OCI-M2 (cell line): ENCODE measurements around the gene SPRTN.

ENCODE experiments used
- DNase-seq: peaks from one replicate; lab custom pipeline; 2025; ENCODE audit not compliant: unreplicated experiment; lab: John Stamatoyannopoulos, UW

Gene SPRTN

GRCh38 chr1:231338270-231339128, at the start of gene SPRTN:
TSS of gene SPRTN (plus strand) at chr1:231338293. CDS start at chr1:231338384, 91 bp downstream.
- DNase-seq, result no peak

DNA sequence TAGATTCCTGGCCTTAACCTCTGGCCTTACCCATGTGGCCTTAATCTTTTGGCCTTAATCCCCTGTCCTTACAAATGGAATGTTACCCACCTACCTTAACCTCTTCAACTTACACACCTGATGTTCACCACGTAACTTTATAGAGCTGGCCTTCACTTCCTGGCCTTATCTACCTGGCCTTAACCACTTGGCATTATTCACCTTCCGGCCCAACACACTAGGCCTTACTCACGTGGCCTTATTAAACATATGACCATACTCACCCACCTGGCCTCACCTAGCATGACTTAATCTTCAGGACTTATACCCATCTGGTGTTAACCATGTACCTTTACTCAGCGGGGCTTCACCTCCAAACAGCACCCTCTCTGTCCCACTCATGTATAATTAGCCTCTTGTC, 42.2 kb upstream of the SPRTN start:
- no peak for DNase-seq

DNA sequence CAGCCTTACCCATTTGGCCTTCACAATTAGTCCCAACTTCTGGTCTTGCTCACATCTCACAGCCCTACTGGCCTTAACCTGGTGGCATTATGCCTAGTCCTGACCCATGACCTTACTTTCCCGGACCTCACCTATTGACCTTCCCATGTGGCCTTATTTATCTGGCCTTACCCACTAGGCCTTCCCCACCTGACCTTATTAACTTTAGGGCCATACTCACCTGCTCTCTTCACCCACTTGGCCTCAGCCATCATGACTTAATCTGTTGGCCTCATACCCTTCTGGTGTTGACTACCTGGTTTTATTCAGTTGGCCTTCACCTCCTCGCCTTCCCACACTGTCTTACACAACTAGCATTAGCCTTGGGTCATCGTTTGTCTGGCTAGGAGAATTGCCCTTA, 36.1 kb upstream of the SPRTN start:
- DNase-seq, result no peak

DNA sequence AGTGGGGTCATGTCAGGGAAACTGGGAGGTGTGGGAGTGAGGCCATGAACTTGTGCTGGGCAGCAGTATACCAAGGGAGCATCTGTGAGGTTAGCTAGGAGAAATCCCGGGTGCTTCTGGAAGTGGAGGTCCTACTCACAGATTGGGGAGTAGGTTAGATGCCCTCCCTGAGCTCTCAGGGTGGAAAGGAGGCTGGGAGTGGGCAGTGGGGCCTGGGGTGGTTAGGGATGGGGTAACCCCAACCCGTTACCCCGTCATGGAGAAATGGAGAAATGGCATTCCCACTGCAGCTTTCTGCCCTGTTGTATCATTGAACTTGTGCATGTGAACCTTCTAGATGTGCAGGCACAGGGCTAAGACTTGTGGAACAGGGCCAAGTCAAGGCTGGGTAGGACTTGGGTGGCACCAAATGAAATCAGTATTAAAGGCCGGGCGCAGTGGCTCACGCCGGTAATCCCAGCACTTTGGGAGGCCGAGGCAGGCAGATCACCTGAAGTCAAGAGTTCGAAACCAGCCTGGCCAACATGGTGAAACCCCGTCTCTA, 27.6 kb upstream of the SPRTN start:
- no peak for DNase-seq

- no peak for DNase-seq
Measured at GRCh38 chr1:231311720-231312431, 26.2 kb upstream of the SPRTN start.

GRCh38 chr1:231312432-231312788, 25.7 kb upstream of the SPRTN start:
- no peak for DNase-seq

- DNase-seq, result no peak
Measured at GRCh38 chr1:231313661-231314060, 24.4 kb upstream of the SPRTN start.

- DNase-seq, result no peak
Measured at GRCh38 chr1:231315887-231316286, 22.2 kb upstream of the SPRTN start.

GRCh38 chr1:231317306-231318014, 20.6 kb upstream of the SPRTN start:
- DNase-seq, result no peak

- no peak for DNase-seq
Measured at GRCh38 chr1:231318015-231318355, 20.1 kb upstream of the SPRTN start.

- DNase-seq, result no peak
Measured at GRCh38 chr1:231318568-231318967, 19.5 kb upstream of the SPRTN start.

- no peak for DNase-seq
Measured at GRCh38 chr1:231319080-231319479, 19.0 kb upstream of the SPRTN start.

DNA sequence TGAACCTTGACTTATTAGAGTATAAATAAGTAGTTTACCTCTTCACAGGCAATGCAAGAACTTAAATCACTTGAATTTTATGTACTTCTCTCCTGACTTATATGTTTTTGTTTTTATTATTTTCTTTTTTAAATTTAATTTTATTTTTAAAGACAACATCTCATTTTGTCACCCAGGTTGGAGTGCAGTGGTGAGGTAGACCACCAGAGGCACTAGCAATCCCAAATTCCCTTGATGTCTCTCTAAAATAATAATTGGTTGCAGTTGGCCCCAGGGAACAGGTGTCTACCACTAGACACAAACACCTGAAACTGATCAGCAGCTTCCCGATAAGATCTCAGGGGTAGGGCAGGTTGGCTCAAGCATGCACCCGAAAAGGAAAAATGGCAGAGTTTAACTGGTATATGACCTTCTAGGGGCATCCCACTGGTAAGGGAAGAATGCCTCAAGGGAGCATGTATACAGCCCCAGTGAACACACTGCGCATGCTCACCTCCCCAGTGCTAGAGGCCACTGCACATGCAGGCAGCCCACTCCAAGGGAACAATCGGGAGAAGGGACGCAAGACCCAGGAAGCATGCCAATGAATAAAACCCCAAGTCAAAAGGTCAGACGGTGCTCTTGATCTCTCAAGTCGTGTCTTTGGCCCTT, 15.1 kb upstream of the SPRTN start:
- no peak for DNase-seq

GRCh38 chr1:231324660-231325059, 13.4 kb upstream of the SPRTN start:
- no peak for DNase-seq

DNA sequence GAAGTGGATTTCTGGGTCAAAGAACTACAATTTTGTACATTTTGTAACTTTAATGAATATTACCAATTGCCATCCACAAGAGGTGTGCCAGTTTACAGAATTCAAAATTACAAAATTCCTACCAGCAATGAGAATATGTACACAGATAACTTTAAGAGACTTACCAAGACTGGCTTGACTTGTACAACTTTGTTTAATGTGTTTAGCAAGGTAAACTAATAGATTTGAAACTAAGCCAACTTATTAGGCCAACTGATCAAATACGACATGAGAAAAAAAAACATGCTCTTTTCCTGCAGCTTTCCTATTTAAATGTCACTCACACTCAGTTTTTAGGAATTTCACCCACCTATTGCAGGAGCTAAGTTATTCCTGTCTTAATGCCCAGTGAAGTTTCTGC, 11.8 kb upstream of the SPRTN start:
- no peak for DNase-seq

GRCh38 chr1:231327617-231328016, 10.5 kb upstream of the SPRTN start:
- no peak for DNase-seq

DNA sequence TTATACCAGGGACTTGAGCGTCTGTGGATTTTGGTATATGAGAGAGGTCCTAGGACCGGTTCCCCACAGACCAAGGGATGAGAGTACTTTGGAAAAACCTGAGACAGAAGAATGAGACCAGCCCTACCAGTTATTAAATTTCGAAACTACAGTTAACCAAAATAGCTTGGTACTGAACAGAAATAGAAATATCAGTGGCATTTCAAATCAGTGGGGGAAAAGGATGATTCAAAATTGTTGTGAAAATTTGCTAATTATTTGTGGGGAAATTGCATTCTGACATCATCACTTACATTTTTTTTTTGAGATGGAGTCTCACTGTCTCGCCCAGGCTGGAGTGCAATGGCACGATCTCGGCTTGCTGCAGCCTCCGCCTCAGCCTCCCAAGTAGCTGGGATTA, 8.6 kb upstream of the SPRTN start:
- no peak for DNase-seq

DNA sequence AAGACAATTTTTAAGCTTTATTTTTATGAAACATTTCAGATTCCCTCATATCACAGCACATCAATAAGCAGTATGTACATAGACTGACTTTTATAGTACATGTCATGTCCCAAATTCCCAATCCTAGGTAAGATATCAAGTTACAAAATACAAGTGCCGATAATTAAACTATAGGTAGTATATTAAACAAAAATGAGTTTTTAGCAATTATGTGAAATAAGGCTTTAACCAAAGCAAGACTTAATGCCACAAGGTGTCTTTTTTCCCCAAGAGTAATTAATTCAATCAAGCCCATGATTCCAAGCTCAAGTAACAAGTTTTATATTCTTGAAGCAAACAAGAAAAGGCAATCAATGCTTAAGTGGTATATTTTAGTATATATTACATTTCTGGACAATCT, 5.3 kb upstream of the SPRTN start:
- no peak for DNase-seq

GRCh38 chr1:231334079-231334666, 3.9 kb upstream of the SPRTN start:
- DNase-seq, result no peak

- DNase-seq, result no peak
Measured at GRCh38 chr1:231334952-231335351, 3.1 kb upstream of the SPRTN start.
